ENCODE measurements around the gene CHRM4. TPM values are rescaled to one million over a fixed set of nuclear protein-coding genes. Genes with fewer than 3 reads are reported as not detected.

The CHRM4 gene
- total RNA-seq, 1 donor from 2014 or later, result 0.27 TPM

GRCh38 chr11:46336563-46337180 is 54.9 kb downstream of the CHRM4 start:
- Mint-ChIP-seq H3K4me1 (ENCODE audit: low read depth, unreplicated experiment) (peaks cover 15% of the 10 kb centered on the region), H3K4me3 (ENCODE audit: unreplicated experiment) (no peak overlapping the region), H3K27ac (ENCODE audit: unreplicated experiment) (no peak overlapping the region), H3K36me3 (ENCODE audit: low read depth, unreplicated experiment) (no peaks in the 10 kb centered on the region), H3K27me3 (ENCODE audit: low read depth, unreplicated experiment) (peaks cover 19% of the 10 kb centered on the region), H3K9me3 (ENCODE audit: unreplicated experiment) (peaks cover 2% of the 10 kb centered on the region)
- H2AFZ ChIP-seq (ENCODE audit: low read depth, low read length), result no peak overlapping the region
- no peak overlapping the region for H3K9ac ChIP-seq (ENCODE audit: low read length)
- H3K27me3 ChIP-seq (ENCODE audit: insufficient read depth, low read length), result peaks cover 24% of the 10 kb centered on the region
- TF ChIP-seq EZH2 (IDR thresholded peaks at IDR 0.05; ENCODE audit: insufficient read depth, low read length) (no peak), CTCF (IDR thresholded peaks at IDR 0.05; ENCODE audit: insufficient read depth, low read depth, low read length) (no peak)
- FAIRE-seq, result no peak
- no peaks in the 10 kb centered on the region for H3K79me2 ChIP-seq (ENCODE audit: insufficient read depth, low read length)
- H3K27ac ChIP-seq (ENCODE audit: low read depth, low read length), result no peak overlapping the region
- H3K36me3 ChIP-seq (ENCODE audit: insufficient read depth, low read length), result no peaks in the 10 kb centered on the region
- H3K4me1 ChIP-seq (ENCODE audit: insufficient read depth, low read length), result peaks cover 15% of the 10 kb centered on the region
- H3K9me3 ChIP-seq (ENCODE audit: insufficient read depth, low read depth, low read length), result no peaks in the 10 kb centered on the region
- no peaks in the 10 kb centered on the region for H4K20me1 ChIP-seq (ENCODE audit: insufficient read depth, low read length)
- DNase-seq (ENCODE audit: low read depth), result peak; percentile 25
- H3K4me3 ChIP-seq (ENCODE audit: insufficient read depth, low read depth, low read length), result no peak overlapping the region
- H3K4me2 ChIP-seq (ENCODE audit: low read length), result no peak overlapping the region

- H3K4me3 Mint-ChIP-seq (ENCODE audit: unreplicated experiment), result no peak overlapping the region
- no peaks in the 10 kb centered on the region for H3K79me2 ChIP-seq (ENCODE audit: insufficient read depth, low read length)
- H3K27ac Mint-ChIP-seq (ENCODE audit: unreplicated experiment), result no peak overlapping the region
- no peak overlapping the region for H3K9ac ChIP-seq (ENCODE audit: low read length)
- peaks cover 2% of the 10 kb centered on the region for H3K9me3 Mint-ChIP-seq (ENCODE audit: unreplicated experiment)
- peaks cover 21% of the 10 kb centered on the region for H3K4me1 Mint-ChIP-seq (ENCODE audit: low read depth, unreplicated experiment)
- H4K20me1 ChIP-seq (ENCODE audit: insufficient read depth, low read length), result no peaks in the 10 kb centered on the region
- no peak for FAIRE-seq
- no peaks in the 10 kb centered on the region for H3K9me3 ChIP-seq (ENCODE audit: insufficient read depth, low read depth, low read length)
- peaks cover 30% of the 10 kb centered on the region for H3K27me3 ChIP-seq (ENCODE audit: insufficient read depth, low read length)
- H2AFZ ChIP-seq (ENCODE audit: low read depth, low read length), result no peak overlapping the region
- peaks cover 15% of the 10 kb centered on the region for H3K4me1 ChIP-seq (ENCODE audit: insufficient read depth, low read length)
- DNase-seq (ENCODE audit: low read depth), result no peak
- H3K36me3 Mint-ChIP-seq (ENCODE audit: low read depth, unreplicated experiment), result no peaks in the 10 kb centered on the region
- no peak overlapping the region for H3K4me3 ChIP-seq (ENCODE audit: insufficient read depth, low read depth, low read length)
- no peak overlapping the region for H3K27ac ChIP-seq (ENCODE audit: low read depth, low read length)
- TF ChIP-seq EZH2 (IDR thresholded peaks at IDR 0.05; ENCODE audit: insufficient read depth, low read length), result no peak
- no peak for TF ChIP-seq CTCF (IDR thresholded peaks at IDR 0.05; ENCODE audit: insufficient read depth, low read depth, low read length)
- H3K4me2 ChIP-seq (ENCODE audit: low read length), result no peak overlapping the region
- no peaks in the 10 kb centered on the region for H3K36me3 ChIP-seq (ENCODE audit: insufficient read depth, low read length)
- H3K27me3 Mint-ChIP-seq (ENCODE audit: low read depth, unreplicated experiment), result peaks cover 21% of the 10 kb centered on the region
These were observed 55.5 kb downstream of the CHRM4 start for GRCh38 chr11:46335890-46336562.

- H3K4me2 ChIP-seq (ENCODE audit: low read length), result no peak overlapping the region
- peaks cover 38% of the 10 kb centered on the region for H3K27me3 ChIP-seq (ENCODE audit: insufficient read depth, low read length)
- H3K79me2 ChIP-seq (ENCODE audit: insufficient read depth, low read length), result no peaks in the 10 kb centered on the region
- no peak overlapping the region for H3K4me3 ChIP-seq (ENCODE audit: insufficient read depth, low read depth, low read length)
- H3K27ac Mint-ChIP-seq (ENCODE audit: unreplicated experiment), result no peak overlapping the region
- H3K9ac ChIP-seq (ENCODE audit: low read length), result no peak overlapping the region
- no peaks in the 10 kb centered on the region for H3K36me3 ChIP-seq (ENCODE audit: insufficient read depth, low read length)
- no peaks in the 10 kb centered on the region for H3K36me3 Mint-ChIP-seq (ENCODE audit: low read depth, unreplicated experiment)
- H3K27me3 Mint-ChIP-seq (ENCODE audit: low read depth, unreplicated experiment), result peaks cover 21% of the 10 kb centered on the region
- H2AFZ ChIP-seq (ENCODE audit: low read depth, low read length), result no peak overlapping the region
- DNase-seq (ENCODE audit: low read depth) (no peak), FAIRE-seq (no peak)
- peaks cover 15% of the 10 kb centered on the region for H3K4me1 ChIP-seq (ENCODE audit: insufficient read depth, low read length)
- no peaks in the 10 kb centered on the region for H4K20me1 ChIP-seq (ENCODE audit: insufficient read depth, low read length)
- no peaks in the 10 kb centered on the region for H3K9me3 ChIP-seq (ENCODE audit: insufficient read depth, low read depth, low read length)
- peaks cover 29% of the 10 kb centered on the region for H3K4me1 Mint-ChIP-seq (ENCODE audit: low read depth, unreplicated experiment)
- no peak overlapping the region for H3K4me3 Mint-ChIP-seq (ENCODE audit: unreplicated experiment)
- TF ChIP-seq EZH2 (IDR thresholded peaks at IDR 0.05; ENCODE audit: insufficient read depth, low read length), result no peak
- TF ChIP-seq CTCF (IDR thresholded peaks at IDR 0.05; ENCODE audit: insufficient read depth, low read depth, low read length), result no peak
- H3K9me3 Mint-ChIP-seq (ENCODE audit: unreplicated experiment), result peaks cover 2% of the 10 kb centered on the region
- H3K27ac ChIP-seq (ENCODE audit: low read depth, low read length), result no peak overlapping the region
These were observed 56.3 kb downstream of the CHRM4 start for GRCh38 chr11:46335271-46335670.
